NCI-H1105 treated with DMSO at 0.1 percent for 48 hours (cell line): Measurements from ENCODE around the gene UROS.

Experiments used
- DNase-seq: peaks from one replicate; lab custom pipeline; 2025; lab: John Stamatoyannopoulos, UW

UROS gene

DNA sequence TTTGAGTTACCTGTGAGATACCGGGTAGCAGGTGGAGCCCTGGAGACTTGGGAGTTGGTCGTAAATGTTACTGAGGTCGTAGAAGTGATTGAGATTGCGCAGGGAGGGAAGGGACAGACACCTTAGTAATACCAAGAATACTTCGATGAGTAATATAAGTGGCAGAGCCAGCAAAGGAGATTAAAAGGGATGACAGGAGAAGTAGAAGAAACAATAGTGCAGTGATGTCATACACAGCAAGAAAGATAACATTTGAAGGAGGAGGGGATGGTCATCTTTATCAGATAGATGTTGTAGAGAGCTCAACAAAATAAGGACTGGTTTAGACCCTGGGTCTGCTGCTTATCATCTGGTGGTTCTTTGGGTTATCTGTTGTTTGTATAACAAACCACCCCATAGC, 5.3 kb upstream of the UROS start:
- no peak for DNase-seq

DNA sequence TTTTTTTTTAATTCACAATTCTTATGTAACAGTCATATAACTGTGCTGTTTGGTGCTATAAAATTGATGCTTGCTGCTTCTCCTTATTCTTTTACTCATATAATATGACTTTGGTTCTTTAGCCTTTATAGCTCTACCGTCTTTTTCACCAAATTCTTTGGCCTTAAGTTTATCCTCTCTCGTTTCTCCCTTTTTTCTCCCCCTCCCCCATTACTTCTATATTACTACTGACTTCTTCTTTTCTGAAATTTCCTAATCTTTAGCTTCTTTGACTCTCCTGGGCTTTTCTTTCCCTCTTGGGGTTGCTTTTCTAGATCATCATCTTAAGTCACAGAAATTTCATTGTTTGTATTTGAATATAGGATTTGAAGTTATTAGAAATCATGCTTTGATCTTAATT, 4.1 kb upstream of the UROS start:
- DNase-seq, result no peak

DNA sequence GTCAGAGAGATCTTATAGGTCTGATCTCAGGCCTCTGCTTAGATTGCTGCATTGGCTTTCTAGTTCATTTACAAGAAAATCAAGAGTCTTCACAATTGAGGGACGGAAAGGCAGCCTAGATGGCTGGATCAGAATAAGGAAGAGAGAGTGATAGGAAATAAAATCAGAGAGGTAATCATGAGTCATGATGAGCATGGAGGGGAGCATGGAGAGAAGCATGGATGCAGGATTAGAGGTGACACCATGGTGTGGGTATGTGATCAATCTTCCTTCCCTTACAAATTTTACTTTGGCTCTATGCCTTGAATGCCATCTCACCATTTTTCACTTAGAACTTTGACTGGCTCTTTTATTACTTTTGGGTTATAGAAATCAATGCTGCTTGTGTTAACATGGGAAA, 1.7 kb upstream of the UROS start:
- DNase-seq, result no peak

DNA sequence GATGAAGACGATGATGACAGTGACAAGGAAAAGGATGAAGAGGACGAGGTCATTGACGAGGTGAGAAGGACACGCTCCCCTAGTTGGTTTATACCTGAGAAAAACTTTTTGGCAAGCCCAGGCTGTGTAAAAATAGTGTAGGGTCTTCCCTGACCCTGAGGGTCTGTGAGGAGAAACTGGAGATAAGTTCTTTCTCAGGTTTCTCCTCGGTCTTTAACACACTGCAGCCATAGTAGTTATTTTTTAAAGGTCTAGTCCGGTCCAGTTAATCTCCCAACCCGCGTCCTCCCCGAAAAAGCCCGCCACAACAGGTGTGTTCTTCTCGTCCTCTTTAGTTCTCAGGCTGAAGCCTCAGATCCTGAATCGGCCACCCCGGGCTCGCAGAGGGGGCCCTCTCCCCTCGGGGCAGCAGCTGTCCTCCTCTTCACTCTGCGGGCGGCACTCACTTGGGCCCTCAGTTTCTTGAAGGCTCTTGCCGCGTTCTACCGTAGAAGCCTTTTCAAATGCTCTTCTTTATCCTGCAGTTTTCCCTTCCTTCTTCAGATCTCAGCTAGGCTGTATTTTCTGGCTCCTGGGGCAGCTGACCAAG, 699 bp upstream of the UROS start:
- no peak for DNase-seq

DNA sequence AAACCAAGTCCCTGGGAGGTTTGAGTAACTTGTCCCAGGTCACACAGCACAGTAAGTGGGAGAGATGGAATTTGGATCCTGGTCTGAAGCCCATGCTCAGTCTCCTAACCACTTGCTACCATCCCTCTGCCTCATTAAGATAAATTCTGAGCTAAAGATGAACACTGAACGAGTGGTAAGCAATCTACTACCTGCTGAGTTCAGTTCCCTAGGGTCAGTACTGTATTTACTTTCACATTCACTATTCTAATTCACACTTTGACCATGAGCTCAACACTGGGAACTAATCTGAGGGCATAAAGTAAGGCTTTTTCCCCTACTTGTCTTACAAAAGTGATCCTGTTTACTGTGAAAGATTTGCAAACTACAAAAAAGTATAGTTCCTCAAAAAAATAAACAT, 2.4 kb downstream of the UROS start:
- DNase-seq, result no peak

DNA sequence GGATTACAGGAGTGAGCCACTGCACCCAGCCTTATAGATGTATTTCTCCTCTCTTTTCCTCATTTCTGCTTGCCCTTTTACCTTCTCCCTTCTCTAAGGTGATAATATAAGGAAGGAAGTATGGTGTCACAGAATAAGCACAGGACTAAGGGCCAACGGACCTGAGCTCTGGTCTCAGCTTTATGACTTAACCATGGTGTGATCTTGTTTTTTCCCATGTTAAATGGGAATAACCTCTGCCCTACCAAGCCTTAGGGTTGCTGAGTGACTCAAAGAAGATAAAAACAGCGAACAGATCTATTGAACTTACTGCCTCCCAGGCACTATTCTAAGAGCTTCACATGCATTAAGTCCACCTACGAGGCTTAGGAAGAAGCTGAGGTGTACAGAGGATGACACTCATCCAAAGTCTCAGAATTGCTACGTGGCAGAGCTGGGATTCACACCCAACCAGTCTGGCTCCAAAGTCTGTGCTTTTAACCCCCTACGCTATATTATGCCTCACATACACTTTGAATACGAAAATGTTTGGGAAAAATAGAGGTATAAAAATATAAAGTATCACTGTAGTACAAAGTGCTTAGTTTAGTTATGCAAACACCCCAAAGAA, 5.6 kb downstream of the UROS start:
- DNase-seq, result no peak

DNA sequence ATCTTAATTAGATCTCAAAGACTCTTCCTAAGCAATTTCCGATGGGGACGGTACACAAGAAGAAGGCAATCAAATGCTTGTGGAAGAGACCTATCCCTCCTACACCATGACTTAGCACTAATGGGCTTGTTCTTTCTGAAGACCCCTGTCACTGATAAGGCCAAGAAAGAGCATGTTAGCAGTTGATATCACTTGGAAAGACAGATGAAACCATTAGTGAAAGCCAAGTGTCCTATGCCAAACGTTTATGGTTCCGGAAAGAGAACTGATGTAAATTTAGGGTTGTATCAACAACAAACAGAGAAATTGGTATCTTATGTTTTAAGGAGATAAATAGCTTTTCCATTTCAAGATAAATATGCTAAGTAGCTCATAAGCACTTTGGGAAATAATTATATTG, 6.5 kb downstream of the UROS start:
- DNase-seq, result no peak

DNA sequence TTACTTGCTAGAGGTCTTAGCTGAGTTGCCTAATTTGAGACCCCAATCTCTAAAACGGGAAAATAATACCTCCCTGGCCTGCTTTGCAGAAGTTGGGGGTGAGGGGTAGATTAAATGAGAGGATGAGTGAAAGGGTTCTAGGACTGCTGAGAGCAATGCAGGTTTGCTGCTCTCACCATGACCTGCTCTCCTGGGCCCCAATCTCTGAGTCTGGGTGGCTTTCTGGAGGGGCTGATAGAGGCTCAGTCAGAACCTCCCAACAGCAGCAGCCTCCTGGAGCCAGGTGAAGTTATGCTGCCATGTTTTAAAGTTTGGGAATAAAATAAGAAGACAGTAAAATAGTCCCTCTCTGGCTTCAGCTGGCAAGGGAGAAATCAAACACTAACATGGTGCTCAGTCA, 7.3 kb downstream of the UROS start:
- no peak for DNase-seq

DNA sequence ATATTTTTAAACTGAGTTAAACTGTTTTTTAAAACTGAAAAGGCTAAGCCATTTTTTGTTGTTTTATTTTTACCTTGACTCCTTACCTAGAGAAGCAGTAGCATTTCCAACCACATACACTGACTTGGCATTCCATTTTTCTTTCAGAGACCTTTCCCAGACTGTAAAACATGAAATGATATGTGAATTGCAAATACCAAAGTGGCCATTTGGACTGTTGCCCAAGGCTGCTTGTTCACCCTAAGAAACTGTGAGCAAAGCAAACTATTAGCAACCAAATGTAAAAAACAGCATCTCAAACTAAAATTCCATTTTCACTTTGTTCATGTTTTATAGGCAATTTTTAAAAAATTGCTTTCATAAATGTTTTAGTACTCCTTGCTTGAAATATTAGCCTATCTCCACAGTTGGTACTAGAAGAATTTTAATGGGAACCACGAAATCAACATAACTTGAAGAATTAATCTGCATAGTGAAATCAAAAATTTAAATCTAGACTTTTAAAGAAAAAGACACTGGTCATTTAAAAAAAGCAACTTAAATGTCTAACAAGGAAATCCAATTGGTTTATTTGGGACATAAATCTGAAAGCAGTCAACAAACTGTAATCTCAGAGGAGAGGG, 10.8 kb downstream of the UROS start:
- peak; percentile 0 for DNase-seq

DNA sequence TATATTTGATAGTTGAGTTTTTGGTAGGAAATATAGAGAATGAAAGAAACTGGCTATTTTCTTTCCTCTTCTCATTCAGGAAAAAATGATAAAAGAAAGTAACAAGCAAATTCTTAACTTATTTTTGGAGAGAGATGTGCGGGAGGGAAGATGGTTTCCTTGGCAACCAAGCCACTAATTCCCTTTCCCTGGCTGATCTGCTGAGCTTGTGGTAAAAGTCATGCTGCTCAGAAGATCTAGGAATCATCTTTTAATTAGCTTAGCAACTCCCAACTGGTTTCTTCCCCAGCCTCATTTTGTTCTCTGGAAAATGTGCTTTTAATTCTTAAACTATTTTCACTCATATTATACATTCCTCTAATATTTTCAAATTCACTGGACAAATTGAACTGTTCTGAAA, 11.8 kb downstream of the UROS start:
- DNase-seq, result no peak

DNA sequence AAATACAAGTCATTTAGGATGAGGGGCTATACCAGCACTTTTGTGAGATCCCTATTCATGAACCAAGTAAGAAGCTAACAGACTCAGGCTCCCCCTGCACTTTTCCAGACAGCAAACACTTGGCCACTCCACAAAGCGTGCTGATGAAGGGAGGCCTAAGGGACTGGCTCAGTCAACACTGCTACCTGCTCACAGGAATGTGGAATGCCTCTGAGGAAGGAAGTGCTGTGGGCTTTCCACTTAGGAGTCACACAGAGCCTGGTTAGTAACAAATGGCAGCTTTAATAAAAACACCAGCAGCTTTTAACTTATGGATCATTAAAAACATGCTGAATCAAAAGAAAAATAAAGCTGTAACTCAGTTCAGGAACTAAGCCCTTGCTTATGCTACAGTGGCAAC, 15.0 kb downstream of the UROS start:
- no peak for DNase-seq

DNA sequence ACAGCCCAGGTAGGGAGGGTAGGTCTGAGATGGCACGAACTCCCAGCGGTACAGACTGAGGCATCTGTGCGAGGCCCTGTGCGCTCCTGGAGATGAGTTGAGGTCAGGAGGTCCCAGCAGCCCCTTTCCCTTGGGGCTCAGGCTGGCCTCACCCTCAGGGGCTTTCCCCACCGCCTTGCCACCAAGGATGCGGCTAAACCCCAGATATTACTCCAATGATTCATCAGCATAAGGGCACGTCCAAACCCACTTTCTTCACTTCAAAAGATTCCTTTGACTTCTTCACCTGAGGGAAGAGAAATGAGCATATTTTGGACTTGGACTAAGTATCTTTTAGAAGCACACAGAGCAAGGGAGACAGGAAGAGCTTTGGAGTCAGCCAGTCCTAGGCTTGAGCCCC, 20.3 kb downstream of the UROS start:
- DNase-seq, result no peak

DNA sequence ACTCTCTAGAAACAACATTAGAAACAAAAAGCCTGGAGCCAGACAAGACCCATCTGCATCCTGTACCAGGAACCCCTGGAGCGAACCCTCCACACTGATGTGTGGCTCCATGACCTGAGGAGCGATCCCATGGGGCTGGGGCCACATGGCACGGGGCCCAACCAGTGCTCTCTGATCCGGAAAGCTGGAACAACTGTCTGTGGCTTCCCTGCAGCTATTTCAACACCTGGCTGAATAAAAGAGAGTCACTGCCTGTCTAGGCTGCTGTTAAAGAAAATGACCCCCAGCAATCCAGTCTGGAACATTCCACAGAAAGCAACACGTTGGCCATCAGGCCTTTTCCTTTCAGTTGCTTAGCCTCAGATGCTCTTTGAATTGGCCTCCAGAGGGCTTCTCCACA, 20.9 kb downstream of the UROS start:
- DNase-seq, result no peak

DNA sequence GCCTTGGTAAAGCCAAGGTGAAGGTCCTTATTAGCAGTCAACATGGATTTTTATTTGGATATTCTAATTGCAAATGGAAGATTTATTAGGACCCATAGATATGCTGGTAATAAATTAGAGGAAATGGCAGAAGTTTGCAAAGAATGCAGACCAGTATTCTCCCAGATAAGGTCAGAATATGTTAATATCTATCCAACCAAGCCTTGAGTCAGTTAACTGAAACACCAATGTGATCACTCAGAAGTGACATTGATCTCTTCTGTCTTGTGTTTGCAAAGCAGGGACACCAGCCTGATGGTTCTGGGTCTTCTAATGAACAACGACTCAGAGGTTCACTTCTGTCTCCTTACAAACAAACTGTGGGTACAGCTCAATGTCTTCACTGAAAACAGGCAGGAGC, 21.5 kb downstream of the UROS start:
- no peak for DNase-seq

DNA sequence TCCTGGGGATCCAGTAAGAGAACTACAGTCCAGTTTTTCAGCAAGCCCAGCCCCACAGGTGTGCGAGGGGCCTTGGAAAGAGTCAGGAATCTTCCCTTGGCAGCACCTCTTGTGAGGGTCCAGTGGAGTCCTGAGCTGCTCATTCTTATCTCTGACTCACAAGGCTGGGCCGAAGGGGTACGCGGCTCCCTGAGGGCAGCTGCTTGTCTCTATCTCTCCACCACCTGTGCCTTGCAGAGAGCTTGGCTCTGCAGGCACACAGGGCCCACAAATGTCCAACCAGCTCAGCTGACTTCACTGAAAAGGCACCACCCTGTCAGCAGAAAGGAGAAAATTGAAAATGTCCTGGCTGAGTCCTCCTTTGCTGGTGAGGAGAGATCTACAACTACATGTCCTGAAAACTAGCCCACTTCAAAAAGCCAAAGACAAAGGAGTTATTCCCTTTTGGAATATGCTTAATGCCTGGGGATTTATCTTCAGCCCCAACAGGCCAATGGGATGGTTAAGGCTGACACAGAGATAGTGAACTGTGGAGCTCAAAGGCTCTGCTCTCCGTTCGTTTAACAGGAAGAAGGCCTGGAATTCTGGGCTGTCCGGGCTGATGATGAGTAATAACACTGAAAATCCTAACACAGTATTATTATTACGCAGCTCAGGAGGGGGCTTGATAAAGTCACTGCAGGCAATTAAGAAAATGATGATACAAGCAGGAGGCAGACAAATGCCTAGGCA, 23.4 kb downstream of the UROS start:
- DNase-seq, result no peak

DNA sequence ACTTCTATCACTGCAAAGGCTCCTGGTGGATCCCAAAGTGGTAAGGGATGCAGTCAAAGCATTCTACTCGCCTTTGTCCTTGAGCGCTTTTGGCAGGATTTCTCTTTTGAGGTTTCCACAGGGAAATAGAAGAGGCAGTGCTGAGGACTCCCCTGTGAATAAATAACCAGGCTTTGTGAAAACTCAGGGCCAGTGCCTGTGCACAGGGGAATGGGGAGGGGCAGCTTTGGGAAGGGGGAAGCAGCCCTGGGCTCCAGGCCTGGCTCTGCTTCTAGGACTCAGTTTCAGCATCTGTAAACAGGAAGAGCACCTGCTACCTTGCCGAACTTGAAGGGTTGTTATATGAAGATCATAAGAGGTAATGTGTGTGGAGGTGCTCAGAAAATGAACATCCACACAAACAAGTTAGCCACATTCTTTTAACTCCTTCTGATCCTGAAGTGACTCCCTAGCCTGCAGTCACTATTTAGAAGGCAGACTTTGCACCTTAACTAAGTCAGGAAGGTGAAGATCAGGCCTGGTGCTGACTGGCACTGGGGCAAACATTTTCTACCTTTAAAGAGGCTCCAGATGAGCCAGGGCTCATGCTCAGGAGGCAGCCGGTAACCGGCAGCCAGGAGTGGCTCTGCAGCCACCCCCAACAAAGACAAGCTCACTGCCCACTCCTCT, 24.9 kb downstream of the UROS start:
- DNase-seq, result no peak

DNA sequence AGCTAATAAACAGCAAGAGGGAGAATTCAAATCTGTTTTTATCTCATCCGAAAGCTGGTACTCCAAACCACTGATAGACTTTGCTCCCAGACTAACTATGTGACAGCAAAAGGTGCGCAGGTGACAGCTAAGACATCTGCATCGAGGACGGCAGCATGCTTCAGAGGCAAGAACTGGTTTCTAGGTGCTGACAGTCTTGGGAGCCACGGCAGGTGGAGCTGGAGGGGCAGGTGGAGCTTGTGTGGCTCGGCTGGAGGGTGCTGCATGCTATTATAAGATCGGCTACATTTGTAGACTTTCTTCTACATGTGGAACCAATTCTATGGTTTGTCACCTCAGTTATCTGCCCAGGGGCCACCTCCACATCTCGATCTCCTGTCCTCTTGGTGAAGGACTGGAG, 25.6 kb downstream of the UROS start:
- DNase-seq, result no peak

DNA sequence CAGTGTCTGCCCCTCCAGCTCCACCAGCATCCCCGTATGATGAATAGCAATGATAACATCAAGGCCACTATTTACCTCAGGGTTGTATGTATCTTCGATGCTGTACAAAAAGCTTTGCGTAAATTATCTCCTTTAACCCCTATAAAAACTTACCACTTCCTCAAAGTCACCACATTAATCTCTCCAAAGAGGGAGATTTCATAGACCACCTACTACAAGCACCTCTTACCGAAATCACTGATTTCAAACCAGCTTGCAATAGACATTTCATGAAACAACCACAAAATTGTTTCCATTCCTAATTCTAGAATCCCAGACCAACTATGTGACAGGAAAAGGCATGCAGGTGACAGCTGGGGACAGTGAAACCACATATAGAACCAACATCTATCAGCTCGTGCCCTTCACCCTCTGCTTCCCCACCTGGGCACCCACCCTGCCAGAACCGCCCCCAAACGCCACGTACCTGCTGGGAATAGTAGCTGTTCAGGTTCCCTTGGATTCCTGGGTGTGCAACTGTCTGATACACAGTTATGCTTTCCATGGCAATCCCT, 27.3 kb downstream of the UROS start:
- no peak for DNase-seq

DNA sequence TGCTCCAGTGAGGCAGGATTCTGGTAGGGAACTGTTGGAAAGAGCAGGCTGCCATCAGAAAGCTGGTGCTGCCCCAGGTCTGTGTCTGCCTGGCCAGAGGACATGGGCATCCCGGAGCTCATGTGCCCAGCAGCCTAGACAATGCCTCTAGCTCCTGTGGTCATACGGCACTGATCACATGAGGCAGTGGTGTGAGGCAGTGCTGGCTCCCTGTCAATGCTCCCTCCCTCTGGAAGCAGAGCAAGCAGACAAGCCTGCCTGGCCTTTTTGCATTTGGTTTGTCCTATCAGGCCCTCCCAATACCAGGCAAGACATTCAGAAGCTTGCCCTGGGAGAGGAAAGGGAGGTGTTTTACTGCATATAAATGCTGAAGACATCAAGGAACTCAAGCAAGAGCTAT, 27.9 kb downstream of the UROS start:
- no peak for DNase-seq

DNA sequence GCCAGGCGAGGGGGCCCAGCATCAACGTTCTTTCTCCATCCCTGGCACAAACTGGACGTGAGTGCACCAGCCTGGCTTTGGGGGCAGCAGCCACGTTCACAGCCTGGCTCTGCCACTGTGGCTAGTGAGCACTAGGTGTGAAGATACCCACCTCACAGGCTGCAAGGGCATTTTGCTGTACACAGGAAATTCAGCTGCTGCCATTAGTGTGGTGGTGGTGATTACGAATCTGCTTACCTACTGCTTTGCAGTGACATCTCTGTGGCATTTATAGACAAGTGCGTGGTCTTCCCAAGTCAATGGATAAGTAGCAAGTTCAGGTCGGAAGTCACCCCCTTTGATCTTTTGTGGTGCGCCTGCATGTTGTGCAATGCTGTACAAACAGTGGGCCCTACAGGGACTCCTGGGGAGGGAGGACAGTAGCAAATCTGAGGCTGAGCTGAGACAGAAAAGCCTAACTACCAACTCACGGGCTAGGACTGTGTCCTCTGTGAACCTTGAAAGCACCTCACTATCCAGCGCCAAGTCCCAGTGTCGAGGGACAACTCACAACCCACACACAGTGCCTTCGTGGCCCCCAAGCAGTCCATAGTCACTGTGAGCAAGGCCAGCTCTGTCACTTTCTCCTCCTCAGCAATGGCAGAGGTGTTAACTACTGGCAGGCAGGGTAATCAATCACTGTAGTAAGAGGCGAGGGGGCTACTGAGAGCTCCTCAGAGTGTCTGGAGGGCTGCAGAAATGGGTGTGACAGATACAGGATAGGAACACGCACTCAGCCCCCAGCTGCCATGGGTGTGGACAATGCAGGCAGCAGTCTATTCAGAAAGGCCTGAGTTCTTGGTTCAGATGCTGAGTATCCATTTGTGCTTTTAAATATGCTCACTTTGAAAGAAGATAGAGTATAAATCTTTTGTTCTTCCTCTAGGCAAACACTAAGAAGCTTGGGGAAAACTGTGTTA, 30.4 kb downstream of the UROS start:
- DNase-seq, result no peak
